ENCODE measurements around the gene CCDC17.

CCDC17 gene

GRCh38 chr1:45640293-45640692 lies 16.4 kb upstream of the CCDC17 start:
- no peak for DNase-seq
- TF ChIP-seq CTCF (IDR thresholded peaks at IDR 0.05; ENCODE audit: low read depth, low read length, missing control alignments): no peak
- peaks cover 51% of the 10 kb centered on the region for H3K36me3 ChIP-seq (replicated peaks)
- no peak overlapping the region for H3K27ac ChIP-seq
- H3K4me3 ChIP-seq (ENCODE audit: low read depth, low read length): no peak overlapping the region
- no peaks in the 10 kb centered on the region for H3K27me3 ChIP-seq (replicated peaks)
- in situ Hi-C loops (cut with HindIII; ENCODE audit: low pct_ligation_motif_present, low sequenced_read_pairs): no loop called here

- H3K27me3 ChIP-seq (replicated peaks): no peaks in the 10 kb centered on the region
- H3K27ac ChIP-seq: no peak overlapping the region
- H3K36me3 ChIP-seq (replicated peaks): peaks cover 65% of the 10 kb centered on the region
- in situ Hi-C loops (cut with HindIII; ENCODE audit: low pct_ligation_motif_present, low sequenced_read_pairs): no loop called here
- no peak for TF ChIP-seq CTCF (IDR thresholded peaks at IDR 0.05; ENCODE audit: low read depth, low read length, missing control alignments)
- no peak for DNase-seq
- no peak overlapping the region for H3K4me3 ChIP-seq (ENCODE audit: low read depth, low read length)
These were observed 11.4 kb upstream of the CCDC17 start for GRCh38 chr1:45635211-45635610.

- in situ Hi-C loops (cut with HindIII; ENCODE audit: low pct_ligation_motif_present, low sequenced_read_pairs): no loop called here
- H3K36me3 ChIP-seq (replicated peaks): peaks cover 69% of the 10 kb centered on the region
- DNase-seq: no peak
- no peak overlapping the region for H3K27ac ChIP-seq
- H3K4me3 ChIP-seq (ENCODE audit: low read depth, low read length): no peak overlapping the region
- no peaks in the 10 kb centered on the region for H3K27me3 ChIP-seq (replicated peaks)
- no peak for TF ChIP-seq CTCF (IDR thresholded peaks at IDR 0.05; ENCODE audit: low read depth, low read length, missing control alignments)
These were observed 6.6 kb upstream of the CCDC17 start for GRCh38 chr1:45630429-45630828.

- H3K27me3 ChIP-seq (replicated peaks): no peaks in the 10 kb centered on the region
- DNase-seq: no peak
- no peak overlapping the region for H3K4me3 ChIP-seq (ENCODE audit: low read depth, low read length)
- no peak for TF ChIP-seq CTCF (IDR thresholded peaks at IDR 0.05; ENCODE audit: low read depth, low read length, missing control alignments)
- H3K27ac ChIP-seq: no peak overlapping the region
- in situ Hi-C loops (cut with HindIII; ENCODE audit: low pct_ligation_motif_present, low sequenced_read_pairs): no loop called here
- H3K36me3 ChIP-seq (replicated peaks): peaks cover 69% of the 10 kb centered on the region
These were observed 5.2 kb upstream of the CCDC17 start for GRCh38 chr1:45629035-45629434.

- H3K36me3 ChIP-seq (replicated peaks): peaks cover 27% of the 10 kb centered on the region
- no peak for TF ChIP-seq CTCF (IDR thresholded peaks at IDR 0.05; ENCODE audit: low read depth, low read length, missing control alignments)
- no peaks in the 10 kb centered on the region for H3K27me3 ChIP-seq (replicated peaks)
- in situ Hi-C loops (cut with HindIII; ENCODE audit: low pct_ligation_motif_present, low sequenced_read_pairs): no loop called here
- DNase-seq: no peak
- no peak overlapping the region for H3K4me3 ChIP-seq (ENCODE audit: low read depth, low read length)
- H3K27ac ChIP-seq: no peak overlapping the region
These were observed 1.1 kb downstream of the CCDC17 start for GRCh38 chr1:45622524-45623394.

All from brain microvascular endothelial cell (primary cell).